ENCODE data around the gene SPINT1. TPM values are rescaled to one million over a fixed set of nuclear protein-coding genes. Genes with fewer than 3 reads are reported as not detected.

The SPINT1 gene
- total and polyA plus RNA-seq, 2 donors (not counting 1 experiment from before 2014, with no cell fraction given), result 14.4 to 21.3 TPM

GRCh38 chr15:40841741-40842140 is 2.1 kb upstream of the SPINT1 start:
- CTCF ChIA-PET, result interaction anchor here (0.7 kb wide), 1 partner anchor 16 kb away, joined by 4 read pairs; no protein-coding TSS in a partner anchor
- peak overlapping the region; percentile 30 for H3K4me3 Mint-ChIP-seq

GRCh38 chr15:40843261-40843884 is 475 bp upstream of the SPINT1 start:
- H3K27ac ChIP-seq (ENCODE audit: low read length in 2 of 2), result no peak overlapping the region
- H3K4me1 Mint-ChIP-seq, result peaks cover 37% of the 10 kb centered on the region
- H3K79me2 ChIP-seq (ENCODE audit: control insufficient read depth, insufficient read depth, low read length), result no peaks in the 10 kb centered on the region
- H3K27me3 Mint-ChIP-seq, result no peaks in the 10 kb centered on the region
- POLR2A ChIA-PET, result interaction anchor here (0.6 to 1.3 kb wide), 4 partner anchors 36 to 701 kb away, joined by 3 to 5 read pairs (median 4); partner anchors contain the start of genes CCDC32, DNAJC17, VPS18 and ZFYVE19
- 29% methylated on average over 34 of the region's 34 CpGs for WGBS (ENCODE audit: insufficient coverage)
- no peaks in the 10 kb centered on the region for H3K9me3 Mint-ChIP-seq (ENCODE audit: insufficient read depth)
- ATAC-seq (ENCODE audit: low read depth) (no peak), DNase-seq (no peak)
- no peaks in the 10 kb centered on the region for H3K9me3 ChIP-seq (ENCODE audit: control extremely low read depth in 1 of 3, control insufficient read depth in 2 of 3, insufficient read depth in 1 of 3, low read length in 2 of 3)
- peaks cover 4% of the 10 kb centered on the region for H4K20me1 ChIP-seq (ENCODE audit: control insufficient read depth, insufficient read depth, low read length, poor library complexity, severe bottlenecking)
- H3K9ac ChIP-seq (ENCODE audit: low read length), result peak overlapping the region; percentile 68
- peak overlapping the region in 4 of 5 experiments; percentile 19 to 80 (median 74) for H3K4me3 ChIP-seq (ENCODE audit: control extremely low read depth in 1 of 5, extremely low read depth in 1 of 5, insufficient read depth in 1 of 5, low read depth in 2 of 5, low read length in 4 of 5)
- no peaks in the 10 kb centered on the region for H3K36me3 ChIP-seq (replicated peaks in 1 of 2; ENCODE audit: control extremely low read depth in 1 of 2, control insufficient read depth in 1 of 2, extremely low read depth in 1 of 2, insufficient read depth in 2 of 2, low read length in 1 of 2)
- TF ChIP-seq EZH2 (IDR thresholded peaks at IDR 0.05; ENCODE audit: borderline replicate concordance, insufficient read depth, low read depth, low read length, poor library complexity, severe bottlenecking), result no peak
- TF ChIP-seq, protein P1, sequence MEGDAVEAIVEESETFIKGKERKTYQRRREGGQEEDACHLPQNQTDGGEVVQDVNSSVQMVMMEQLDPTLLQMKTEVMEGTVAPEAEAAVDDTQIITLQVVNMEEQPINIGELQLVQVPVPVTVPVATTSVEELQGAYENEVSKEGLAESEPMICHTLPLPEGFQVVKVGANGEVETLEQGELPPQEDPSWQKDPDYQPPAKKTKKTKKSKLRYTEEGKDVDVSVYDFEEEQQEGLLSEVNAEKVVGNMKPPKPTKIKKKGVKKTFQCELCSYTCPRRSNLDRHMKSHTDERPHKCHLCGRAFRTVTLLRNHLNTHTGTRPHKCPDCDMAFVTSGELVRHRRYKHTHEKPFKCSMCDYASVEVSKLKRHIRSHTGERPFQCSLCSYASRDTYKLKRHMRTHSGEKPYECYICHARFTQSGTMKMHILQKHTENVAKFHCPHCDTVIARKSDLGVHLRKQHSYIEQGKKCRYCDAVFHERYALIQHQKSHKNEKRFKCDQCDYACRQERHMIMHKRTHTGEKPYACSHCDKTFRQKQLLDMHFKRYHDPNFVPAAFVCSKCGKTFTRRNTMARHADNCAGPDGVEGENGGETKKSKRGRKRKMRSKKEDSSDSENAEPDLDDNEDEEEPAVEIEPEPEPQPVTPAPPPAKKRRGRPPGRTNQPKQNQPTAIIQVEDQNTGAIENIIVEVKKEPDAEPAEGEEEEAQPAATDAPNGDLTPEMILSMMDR (IDR thresholded peaks at IDR 0.05), result no peak
- H3K27me3 ChIP-seq (replicated peaks in 1 of 4; ENCODE audit: control extremely low read depth in 1 of 4, control insufficient read depth in 3 of 4, insufficient read depth in 4 of 4, low read length in 3 of 4), result no peaks in the 10 kb centered on the region
- peak overlapping the region; percentile 84 for H2AFZ ChIP-seq (ENCODE audit: insufficient read depth, low read depth, low read length, poor library complexity, severe bottlenecking)
- peaks cover 34 to 38% of the 10 kb centered on the region in 2 donors for H3K4me1 ChIP-seq (ENCODE audit: control insufficient read depth in 2 of 2, insufficient read depth in 2 of 2, low read length in 2 of 2)
- peak overlapping the region; percentile 72 for H3K27ac Mint-ChIP-seq
- peak overlapping the region; percentile 88 for H3K4me3 Mint-ChIP-seq
- intact Hi-C loops (cut with micrococcal nuclease), result no loop called here
- H3K4me2 ChIP-seq (replicated peaks; ENCODE audit: low read depth, low read length, poor library complexity, severe bottlenecking), result peak overlapping the region; percentile 80
- CTCF ChIA-PET, result interaction anchor here (0.6 to 2.9 kb wide), 5 partner anchors 15 to 141 kb away, joined by 3 to 32 read pairs (median 4); partner anchors contain the start of gene VPS18

More at GRCh38 chr15:40841741-40842140, 2.1 kb upstream of the SPINT1 start:
- Histone ChIP-seq H3K36me3 (replicated peaks in 1 of 2; ENCODE audit: control extremely low read depth in 1 of 2, control insufficient read depth in 1 of 2, extremely low read depth in 1 of 2, insufficient read depth in 2 of 2, low read length in 1 of 2) (no peaks in the 10 kb centered on the region), H3K27me3 (replicated peaks in 1 of 4; ENCODE audit: control extremely low read depth in 1 of 4, control insufficient read depth in 3 of 4, insufficient read depth in 4 of 4, low read length in 3 of 4) (no peaks in the 10 kb centered on the region), H3K27ac (ENCODE audit: low read length in 2 of 2) (no peak overlapping the region), H3K9ac (ENCODE audit: low read length) (no peak overlapping the region), H3K9me3 (ENCODE audit: control extremely low read depth in 1 of 3, control insufficient read depth in 2 of 3, insufficient read depth in 1 of 3, low read length in 2 of 3) (no peaks in the 10 kb centered on the region), H3K4me1 (ENCODE audit: control insufficient read depth in 2 of 2, insufficient read depth in 2 of 2, low read length in 2 of 2) (peaks cover 25 to 27% of the 10 kb centered on the region in 2 donors), H2AFZ (ENCODE audit: insufficient read depth, low read depth, low read length, poor library complexity, severe bottlenecking) (no peak overlapping the region), H4K20me1 (ENCODE audit: control insufficient read depth, insufficient read depth, low read length, poor library complexity, severe bottlenecking) (peaks cover 4% of the 10 kb centered on the region), H3K4me3 (ENCODE audit: control extremely low read depth in 1 of 5, extremely low read depth in 1 of 5, insufficient read depth in 1 of 5, low read depth in 2 of 5, low read length in 4 of 5) (no peak overlapping the region), H3K4me2 (replicated peaks; ENCODE audit: low read depth, low read length, poor library complexity, severe bottlenecking) (no peak overlapping the region), H3K79me2 (ENCODE audit: control insufficient read depth, insufficient read depth, low read length) (no peaks in the 10 kb centered on the region)
- ATAC-seq (ENCODE audit: low read depth) (no peak), DNase-seq (no peak)
- Mint-ChIP-seq H3K27ac (no peak overlapping the region), H3K9me3 (ENCODE audit: insufficient read depth) (no peaks in the 10 kb centered on the region), H3K27me3 (no peaks in the 10 kb centered on the region), H3K4me1 (peaks cover 23% of the 10 kb centered on the region)
- POLR2A ChIA-PET, result no interaction called here
- intact Hi-C loops (cut with micrococcal nuclease), result no loop called here
- no peak for TF ChIP-seq EZH2 (IDR thresholded peaks at IDR 0.05; ENCODE audit: borderline replicate concordance, insufficient read depth, low read depth, low read length, poor library complexity, severe bottlenecking)
- TF ChIP-seq, protein P1 (IDR thresholded peaks at IDR 0.05), result no peak
- 100% methylated on average over 1 of the region's 2 CpGs for WGBS (ENCODE audit: insufficient coverage)
